Measurements from ENCODE around the gene ABI3. TPM values are rescaled to one million over a fixed set of nuclear protein-coding genes. Genes with fewer than 3 reads are reported as not detected.

The ABI3 gene
- total RNA-seq, 1 donor from 2014 or later = not detected

- H4K20me1 ChIP-seq (ENCODE audit: low read depth) = no peaks in the 10 kb centered on the region
- DNase-seq (ENCODE audit: low spot score) = no peak
- no peak overlapping the region for H3K4me3 ChIP-seq
- no peaks in the 10 kb centered on the region for H3K27me3 ChIP-seq
- no peaks in the 10 kb centered on the region for H3K79me2 ChIP-seq (ENCODE audit: low read depth)
- H3K9me3 ChIP-seq (ENCODE audit: low read depth) = no peaks in the 10 kb centered on the region
- no peak overlapping the region for H3K9ac ChIP-seq
- H3K4me1 Mint-ChIP-seq = no peaks in the 10 kb centered on the region
- no peak overlapping the region for H3K27ac Mint-ChIP-seq
- H3K36me3 Mint-ChIP-seq = no peaks in the 10 kb centered on the region
- no peaks in the 10 kb centered on the region for H3K36me3 ChIP-seq
- no peaks in the 10 kb centered on the region for H3F3A ChIP-seq (ENCODE audit: low read depth)
- no peak overlapping the region for H2AFZ ChIP-seq (replicated peaks)
- H3K27me3 Mint-ChIP-seq (ENCODE audit: insufficient read depth, low read depth) = peaks cover 7% of the 10 kb centered on the region
- H3K27ac ChIP-seq = no peak overlapping the region
- H3K4me2 ChIP-seq = no peak overlapping the region
- TF ChIP-seq EZH2 (IDR thresholded peaks at IDR 0.05) (no peak), EZH2phosphoT487 (IDR thresholded peaks at IDR 0.05) (no peak), CTCF (IDR thresholded peaks at IDR 0.05) (no peak)
- no peaks in the 10 kb centered on the region for H3K9me3 Mint-ChIP-seq
- no peaks in the 10 kb centered on the region for H3K4me1 ChIP-seq
- H3K4me3 Mint-ChIP-seq = no peak overlapping the region
Observed at GRCh38 chr17:49244839-49245238, 34.3 kb downstream of the ABI3 start.

- H3K27me3 ChIP-seq = no peaks in the 10 kb centered on the region
- Mint-ChIP-seq H3K36me3 (no peaks in the 10 kb centered on the region), H3K9me3 (no peaks in the 10 kb centered on the region), H3K27me3 (ENCODE audit: insufficient read depth, low read depth) (peaks cover 6% of the 10 kb centered on the region), H3K27ac (no peak overlapping the region), H3K4me3 (no peak overlapping the region), H3K4me1 (no peaks in the 10 kb centered on the region)
- no peak overlapping the region for H3K4me3 ChIP-seq
- H4K20me1 ChIP-seq (ENCODE audit: low read depth) = no peaks in the 10 kb centered on the region
- H3K9ac ChIP-seq = no peak overlapping the region
- no peaks in the 10 kb centered on the region for H3K79me2 ChIP-seq (ENCODE audit: low read depth)
- no peak overlapping the region for H3K27ac ChIP-seq
- no peaks in the 10 kb centered on the region for H3K4me1 ChIP-seq
- DNase-seq (ENCODE audit: low spot score) = no peak
- no peaks in the 10 kb centered on the region for H3K36me3 ChIP-seq
- H2AFZ ChIP-seq (replicated peaks) = no peak overlapping the region
- H3K9me3 ChIP-seq (ENCODE audit: low read depth) = no peaks in the 10 kb centered on the region
- TF ChIP-seq EZH2phosphoT487 (IDR thresholded peaks at IDR 0.05) (no peak), EZH2 (IDR thresholded peaks at IDR 0.05) (no peak), CTCF (IDR thresholded peaks at IDR 0.05) (no peak)
- H3K4me2 ChIP-seq = no peak overlapping the region
- no peaks in the 10 kb centered on the region for H3F3A ChIP-seq (ENCODE audit: low read depth)
Observed at GRCh38 chr17:49247944-49248343, 37.4 kb downstream of the ABI3 start.

GRCh38 chr17:49249292-49249794 lies 38.8 kb downstream of the ABI3 start:
- Histone ChIP-seq H3K4me2 (no peak overlapping the region), H3K36me3 (no peaks in the 10 kb centered on the region), H3K79me2 (ENCODE audit: low read depth) (no peaks in the 10 kb centered on the region), H2AFZ (replicated peaks) (no peak overlapping the region), H3K9ac (no peak overlapping the region), H3F3A (ENCODE audit: low read depth) (no peaks in the 10 kb centered on the region), H3K27me3 (no peaks in the 10 kb centered on the region), H3K4me3 (no peak overlapping the region), H4K20me1 (ENCODE audit: low read depth) (no peaks in the 10 kb centered on the region), H3K9me3 (ENCODE audit: low read depth) (no peaks in the 10 kb centered on the region), H3K27ac (no peak overlapping the region), H3K4me1 (no peaks in the 10 kb centered on the region)
- TF ChIP-seq CTCF (IDR thresholded peaks at IDR 0.05) = no peak
- no peak for TF ChIP-seq EZH2phosphoT487 (IDR thresholded peaks at IDR 0.05)
- TF ChIP-seq EZH2 (IDR thresholded peaks at IDR 0.05) = no peak
- peaks cover 8% of the 10 kb centered on the region for H3K27me3 Mint-ChIP-seq (ENCODE audit: insufficient read depth, low read depth)
- H3K9me3 Mint-ChIP-seq = no peaks in the 10 kb centered on the region
- no peak for DNase-seq (ENCODE audit: low spot score)
- no peaks in the 10 kb centered on the region for H3K36me3 Mint-ChIP-seq
- H3K27ac Mint-ChIP-seq = peak overlapping the region; percentile 74
- H3K4me1 Mint-ChIP-seq = no peaks in the 10 kb centered on the region
- H3K4me3 Mint-ChIP-seq = no peak overlapping the region
